Cardiac fibroblast (primary cell): ENCODE measurements around the gene SETBP1.

Experiments
- DNase-seq, 2 donors: peaks; one replicate each; pipeline versions ENCODE4 v3.0.0 to v3.0.0-alpha.2; 2010; ENCODE audit warnings: low read depth in 2 of 2
- H3K4me3 ChIP-seq, 2 donors: replicated peaks in 1 of 2; 1 replicate in 1 of 2; 2 replicates in 1 of 2; pipeline ENCODE4 v1.5.1; 2011; ENCODE audit warnings: low read depth in 2 of 2, low read length in 2 of 2, mild to moderate bottlenecking in 2 of 2, moderate library complexity in 1 of 2
- CTCF ChIP-seq: IDR thresholded peaks from one replicate; pipeline ENCODE4 v1.5.1; 2011; ENCODE audit warnings: low read depth, mild to moderate bottlenecking, low read length, inconsistent platforms

Gene SETBP1

GRCh38 chr18:44638811-44639210, 41.9 kb upstream of the SETBP1 start:
- no peak for DNase-seq
- TF ChIP-seq CTCF = no peak
- H3K4me3 ChIP-seq = no peak overlapping the region

GRCh38 chr18:44643004-44643403, 37.7 kb upstream of the SETBP1 start:
- no peak for DNase-seq
- H3K4me3 ChIP-seq = no peak overlapping the region
- no peak for TF ChIP-seq CTCF

- TF ChIP-seq CTCF = no peak
- DNase-seq = peak; percentile 89 to 93
- no peak overlapping the region for H3K4me3 ChIP-seq
Measured at GRCh38 chr18:44651478-44651877, 29.2 kb upstream of the SETBP1 start.

GRCh38 chr18:44651918-44652572, 28.6 kb upstream of the SETBP1 start:
- no peak overlapping the region for H3K4me3 ChIP-seq
- peak in 1 of 2 donors; percentile 18 for DNase-seq
- no peak for TF ChIP-seq CTCF

GRCh38 chr18:44652722-44653121, 28.0 kb upstream of the SETBP1 start:
- no peak overlapping the region for H3K4me3 ChIP-seq
- no peak for TF ChIP-seq CTCF
- DNase-seq = no peak

GRCh38 chr18:44654573-44654972, 26.1 kb upstream of the SETBP1 start:
- TF ChIP-seq CTCF = no peak
- no peak overlapping the region for H3K4me3 ChIP-seq
- DNase-seq = peak; percentile 64 to 86

- DNase-seq = no peak
- no peak for TF ChIP-seq CTCF
- no peak overlapping the region for H3K4me3 ChIP-seq
Measured at GRCh38 chr18:44655435-44655834, 25.3 kb upstream of the SETBP1 start.
